Stimulated activated CD8-positive, alpha-beta memory T cell treated with anti-CD3 and anti-CD28 coated beads, Interleukin-4, amount 100 ng/mL, for 1 hour (primary cell): ENCODE data around the gene VPS26C.
"Not testable (repeated sequence)": the region's sequence is repeated elsewhere in the genome, so short reads cannot be mapped to it uniquely, and the experiment has no call there.

Experiments used
- DNase-seq, 2 donors: peaks; one replicate each; pipeline ENCODE4 v3.0.0-alpha.2; 2020; ENCODE audit warnings: low read depth in 2 of 2, low spot score in 1 of 2

The VPS26C gene

GRCh38 chr21:37267269-37268185 is at the start of gene VPS26C:
Gene VPS26C, minus strand, starts transcription at chr21:37267334. Its CDS starts 40 bp downstream, at chr21:37267294.
- peak; percentile 93 to 96 for DNase-seq

GRCh38 chr21:37316072-37316471 is 48.9 kb upstream of the VPS26C start:
- DNase-seq: not testable (repeated sequence)

- DNase-seq: no peak
These were observed 33.1 kb upstream of the VPS26C start for GRCh38 chr21:37300114-37300751.

GRCh38 chr21:37297364-37297763 is 30.2 kb upstream of the VPS26C start:
- DNase-seq: no peak

GRCh38 chr21:37294679-37295078 is 27.5 kb upstream of the VPS26C start:
- DNase-seq: no peak

GRCh38 chr21:37292941-37293340 is 25.8 kb upstream of the VPS26C start:
- no peak for DNase-seq

- no peak for DNase-seq
These were observed 24.9 kb upstream of the VPS26C start for GRCh38 chr21:37292041-37292440.

GRCh38 chr21:37283191-37283710 is 16.1 kb upstream of the VPS26C start:
- not testable (repeated sequence) for DNase-seq

- DNase-seq: not testable (repeated sequence)
These were observed 15.5 kb upstream of the VPS26C start for GRCh38 chr21:37282602-37283001.

- DNase-seq: no peak
These were observed 14.9 kb upstream of the VPS26C start for GRCh38 chr21:37281993-37282392.

GRCh38 chr21:37281579-37281978 is 14.4 kb upstream of the VPS26C start:
- DNase-seq: no peak

- not testable (repeated sequence) for DNase-seq
These were observed 12.1 kb upstream of the VPS26C start for GRCh38 chr21:37279271-37279670.

- DNase-seq: no peak
These were observed 11.1 kb upstream of the VPS26C start for GRCh38 chr21:37278199-37278598.

GRCh38 chr21:37276377-37276776 is 9.2 kb upstream of the VPS26C start:
- DNase-seq: no peak

- DNase-seq: no peak
These were observed 7.0 kb upstream of the VPS26C start for GRCh38 chr21:37273911-37274690.

GRCh38 chr21:37273440-37273839 is 6.3 kb upstream of the VPS26C start:
- DNase-seq: no peak

GRCh38 chr21:37272897-37273296 is 5.8 kb upstream of the VPS26C start:
- no peak for DNase-seq

- no peak for DNase-seq
These were observed 3.6 kb upstream of the VPS26C start for GRCh38 chr21:37270576-37271365.

GRCh38 chr21:37269481-37269880 is 2.3 kb upstream of the VPS26C start:
- DNase-seq: no peak

GRCh38 chr21:37268186-37268503 is 1.0 kb upstream of the VPS26C start:
- no peak for DNase-seq
